HUES64 (cell line): ENCODE measurements around the gene CSNK2B. TPM values are rescaled to one million over a fixed set of nuclear protein-coding genes. Genes with fewer than 3 reads are reported as not detected.

Experiments
- H3K27ac ChIP-seq: 2 replicates; pipeline ENCODE4 v1.7.0; 2013; ENCODE audit warnings: low read depth, low read length, inconsistent platforms
- H3K27me3 ChIP-seq: 2 replicates; pipeline ENCODE4 v1.6.1; 2013; ENCODE audit warnings: mild to moderate bottlenecking, low read length; ENCODE audit not compliant: insufficient read depth
- H3K36me3 ChIP-seq: 2 replicates; pipeline ENCODE4 v1.6.1; 2013; ENCODE audit warnings: mild to moderate bottlenecking, low read length; ENCODE audit not compliant: insufficient read depth
- H3K4me1 ChIP-seq: 2 replicates; pipeline ENCODE4 v1.6.1; 2013; ENCODE audit warnings: mild to moderate bottlenecking, low read length, moderate library complexity; ENCODE audit not compliant: insufficient read depth
- H3K4me3 ChIP-seq: 2 replicates; pipeline ENCODE4 v1.5.1; 2013; ENCODE audit warnings: mild to moderate bottlenecking, low read length, moderate library complexity
- H3K9ac ChIP-seq: 2 replicates; pipeline ENCODE4 v1.6.1; 2013; ENCODE audit warnings: mild to moderate bottlenecking, low read depth, low read length
- H3K9me3 ChIP-seq: 2 replicates; pipeline ENCODE4 v1.6.1; 2013; ENCODE audit warnings: low read depth, low read length; ENCODE audit not compliant: insufficient read depth
- WGBS: fragments of 150-250, 120-280 bp; methylation state at CpG from one replicate; pipeline ENCODE4 v1.1.7; 2013; ENCODE audit warnings: missing lambda C conversion rate; 5-methylcytosine and 5-hydroxymethylcytosine counted together
- polyA plus RNA-seq, 2 experiments: library from polyadenylated mRNA; stranded (reverse); fragments of 50-300 nt; gene quantifications; one replicate each; pipeline ENCODE4 v1.2.3, GENCODE V29; 2013

CSNK2B gene
- polyA plus RNA-seq (2013, experiment 1 of 2) = 191 TPM
- 201 TPM for polyA plus RNA-seq (2013, experiment 2 of 2)

DNA sequence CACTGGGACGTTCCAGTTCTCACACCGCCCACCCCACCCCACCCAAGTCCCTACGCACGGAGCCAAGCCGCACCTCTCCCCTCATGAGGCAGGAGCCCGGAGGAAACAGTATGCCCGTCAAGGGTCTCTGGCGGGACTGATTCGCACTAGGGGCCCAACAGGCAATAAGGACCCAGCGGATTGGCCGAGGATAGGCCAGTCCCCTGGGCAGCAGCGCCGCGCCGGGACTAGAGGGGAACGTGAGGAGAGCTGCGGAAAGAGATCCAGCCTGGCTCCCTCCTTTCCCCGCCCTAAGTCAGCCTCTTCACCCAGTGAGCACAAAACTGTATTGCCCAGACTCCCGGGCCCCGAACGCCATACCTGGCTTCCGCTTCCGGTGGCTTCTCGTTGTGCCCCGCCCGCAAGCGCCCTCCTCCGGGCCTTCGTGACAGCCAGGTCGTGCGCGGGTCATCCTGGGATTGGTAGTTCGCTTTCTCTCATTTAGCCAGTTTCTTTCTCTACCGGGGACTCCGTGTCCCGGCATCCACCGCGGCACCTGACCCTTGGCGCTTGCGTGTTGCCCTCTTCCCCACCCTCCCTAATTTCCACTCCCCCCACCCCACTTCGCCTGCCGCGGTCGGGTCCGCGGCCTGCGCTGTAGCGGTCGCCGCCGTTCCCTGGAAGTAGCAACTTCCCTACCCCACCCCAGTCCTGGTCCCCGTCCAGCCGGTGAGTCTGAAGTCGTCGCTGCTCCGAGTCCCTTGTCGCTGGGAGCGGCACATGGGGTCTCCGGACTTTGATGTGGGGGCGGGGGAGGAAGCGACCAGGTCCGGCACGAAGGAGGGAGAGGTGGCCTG is at the start of gene CSNK2B:
Gene CSNK2B (plus strand): TSS at position 580 of the 836 bp plus-strand sequence. CDS start 752 bp downstream, outside the sequence.
- no peaks in the 10 kb centered on the region for H3K9me3 ChIP-seq
- H3K4me3 ChIP-seq = peak within 1 kb of the TSS; percentile 96
- WGBS = under 1% methylated on average over 63 of the region's 63 CpGs
- peak within 1 kb of the TSS; percentile 99 for H3K27ac ChIP-seq
- peaks cover 65% of the 10 kb centered on the region for H3K36me3 ChIP-seq
- H3K4me1 ChIP-seq = peaks cover 16% of the 10 kb centered on the region
- H3K27me3 ChIP-seq = no peaks in the 10 kb centered on the region
- H3K9ac ChIP-seq = peak within 1 kb of the TSS; percentile 96

DNA sequence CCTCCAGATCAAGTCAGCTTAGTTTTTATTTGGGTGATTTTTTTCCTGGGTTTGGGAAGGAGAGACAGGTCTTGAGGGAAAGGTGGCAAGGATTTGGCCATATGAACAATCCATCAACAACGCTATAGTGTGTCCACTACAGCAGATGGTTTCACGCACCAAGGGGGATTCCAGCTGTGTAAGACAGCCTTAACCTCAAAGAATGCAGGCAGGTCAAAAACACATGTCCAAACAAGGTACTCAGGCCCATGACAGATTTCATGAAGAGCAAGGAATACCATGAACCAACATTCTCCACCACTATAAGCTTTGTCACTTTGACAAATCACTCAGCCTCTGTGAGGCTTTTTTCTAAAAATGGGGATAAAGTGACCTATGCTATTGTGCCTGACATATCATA is 48.9 kb upstream of the CSNK2B start:
- H3K9ac ChIP-seq = no peak overlapping the region
- peaks cover 7% of the 10 kb centered on the region for H3K36me3 ChIP-seq
- H3K4me1 ChIP-seq = peaks cover 15% of the 10 kb centered on the region; the same call in 1 of the 2 replicates
- no peaks in the 10 kb centered on the region for H3K9me3 ChIP-seq
- no peaks in the 10 kb centered on the region for H3K27me3 ChIP-seq
- H3K27ac ChIP-seq = no peak overlapping the region
- 91% methylated on average over 2 of the region's 2 CpGs for WGBS
- no peak overlapping the region for H3K4me3 ChIP-seq

DNA sequence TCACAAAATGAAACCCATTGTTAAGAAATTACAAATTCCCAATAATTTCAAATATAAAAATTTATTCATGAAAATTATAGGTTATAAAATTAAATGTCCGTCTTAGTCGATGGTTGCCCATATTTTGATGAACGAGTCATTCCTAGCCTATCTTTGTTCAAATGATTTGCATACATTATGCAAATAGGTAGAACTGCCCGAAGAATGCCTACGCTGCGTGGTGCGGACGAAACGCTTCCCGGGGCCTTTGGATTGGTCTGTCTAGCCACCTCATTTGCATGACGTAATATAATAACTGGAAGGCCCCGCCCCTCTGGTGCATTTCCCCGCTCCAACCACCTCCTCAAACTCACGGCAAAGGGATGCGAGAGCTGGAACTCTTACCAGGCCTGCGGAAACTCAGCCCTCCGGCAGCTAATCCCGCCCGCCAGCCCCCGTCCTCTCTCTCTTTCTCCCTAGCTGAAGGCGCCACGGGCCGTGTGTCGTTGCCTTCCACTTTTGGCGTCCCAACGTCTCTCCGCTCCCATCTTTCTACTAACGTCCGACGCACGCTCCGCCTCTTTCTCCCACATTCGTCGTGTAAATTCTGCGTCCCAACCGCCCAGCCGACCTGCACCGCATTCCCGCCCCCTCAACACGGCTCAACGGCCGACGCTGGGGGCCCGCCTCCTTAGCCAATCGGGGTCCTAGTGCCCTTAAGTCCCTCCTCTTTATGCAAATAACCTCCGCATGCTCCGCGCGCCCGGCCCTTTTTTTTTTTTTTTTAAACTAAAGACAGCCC is 45.9 kb upstream of the CSNK2B start:
- no peaks in the 10 kb centered on the region for H3K27me3 ChIP-seq
- H3K27ac ChIP-seq = peak overlapping the region; percentile 100
- WGBS = under 1% methylated on average over 50 of the region's 50 CpGs
- peaks cover 36% of the 10 kb centered on the region for H3K36me3 ChIP-seq
- no peaks in the 10 kb centered on the region for H3K9me3 ChIP-seq
- H3K4me3 ChIP-seq = peak overlapping the region; percentile 88
- peaks cover 20% of the 10 kb centered on the region; the same call in 1 of the 2 replicates for H3K4me1 ChIP-seq
- peak overlapping the region; percentile 95 for H3K9ac ChIP-seq

GRCh38 chr6:31620586-31621319 is 45.1 kb upstream of the CSNK2B start, which contains the start of gene PRRC2A:
TSS of gene PRRC2A (plus strand) at chr6:31620715. CDS start at chr6:31622790, 2,075 bp downstream.
- Histone ChIP-seq H3K36me3 (peaks cover 44% of the 10 kb centered on the region), H3K4me3 (peak within 1 kb of the TSS; percentile 94), H3K9ac (peak within 1 kb of the TSS; percentile 97), H3K4me1 (peaks cover 13% of the 10 kb centered on the region; the same call in 1 of the 2 replicates), H3K9me3 (no peaks in the 10 kb centered on the region), H3K27ac (peak within 1 kb of the TSS; percentile 100), H3K27me3 (no peaks in the 10 kb centered on the region)
- WGBS = under 1% methylated on average over 66 of the region's 67 CpGs

GRCh38 chr6:31621320-31621939 is 44.5 kb upstream of the CSNK2B start:
- 6% methylated on average over 15 of the region's 15 CpGs for WGBS
- H3K36me3 ChIP-seq = peaks cover 50% of the 10 kb centered on the region
- peak overlapping the region; percentile 97 for H3K9ac ChIP-seq
- no peaks in the 10 kb centered on the region for H3K9me3 ChIP-seq
- peak overlapping the region; percentile 99 for H3K27ac ChIP-seq
- H3K4me1 ChIP-seq = peaks cover 13% of the 10 kb centered on the region; the same call in 1 of the 2 replicates
- peak overlapping the region; percentile 94 for H3K4me3 ChIP-seq
- H3K27me3 ChIP-seq = no peaks in the 10 kb centered on the region

DNA sequence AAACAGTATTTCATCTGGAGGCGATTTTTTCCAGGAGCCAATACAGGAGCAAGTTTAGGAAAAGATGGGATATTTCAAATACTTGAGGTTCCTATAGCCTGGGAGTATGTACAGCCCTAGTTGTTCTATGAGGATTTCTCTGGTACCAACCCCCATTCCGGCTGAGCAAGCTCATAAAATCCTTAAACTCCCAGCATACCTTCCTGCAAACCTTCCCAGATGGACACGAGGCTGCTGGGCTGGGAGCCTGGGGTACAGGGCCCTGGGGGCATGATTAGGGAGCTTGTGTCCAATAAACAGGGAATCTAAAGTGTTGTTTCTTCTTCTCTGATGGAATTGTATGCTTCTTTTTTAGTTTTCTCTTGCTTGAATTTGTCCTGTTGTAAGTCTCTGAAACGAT is 43.9 kb upstream of the CSNK2B start:
- peaks cover 13% of the 10 kb centered on the region; the same call in 1 of the 2 replicates for H3K4me1 ChIP-seq
- H3K27ac ChIP-seq = peak overlapping the region; percentile 99; the same call in 1 of the 2 replicates
- 34% methylated on average over 4 of the region's 4 CpGs for WGBS
- no peaks in the 10 kb centered on the region for H3K9me3 ChIP-seq
- peaks cover 56% of the 10 kb centered on the region for H3K36me3 ChIP-seq
- H3K27me3 ChIP-seq = no peaks in the 10 kb centered on the region
- peak overlapping the region; percentile 94 for H3K4me3 ChIP-seq
- H3K9ac ChIP-seq = peak overlapping the region; percentile 97

- Histone ChIP-seq H3K27ac (no peak overlapping the region), H3K36me3 (peaks cover 63% of the 10 kb centered on the region), H3K9me3 (no peaks in the 10 kb centered on the region), H3K4me3 (peak overlapping the region; percentile 94; the same call in 1 of the 2 replicates), H3K4me1 (peaks cover 13% of the 10 kb centered on the region; the same call in 1 of the 2 replicates), H3K9ac (peak overlapping the region; percentile 97; the same call in 1 of the 2 replicates), H3K27me3 (no peaks in the 10 kb centered on the region)
- 90% methylated on average over 10 of the region's 10 CpGs for WGBS
Observed at GRCh38 chr6:31622684-31623091, 43.2 kb upstream of the CSNK2B start.

DNA sequence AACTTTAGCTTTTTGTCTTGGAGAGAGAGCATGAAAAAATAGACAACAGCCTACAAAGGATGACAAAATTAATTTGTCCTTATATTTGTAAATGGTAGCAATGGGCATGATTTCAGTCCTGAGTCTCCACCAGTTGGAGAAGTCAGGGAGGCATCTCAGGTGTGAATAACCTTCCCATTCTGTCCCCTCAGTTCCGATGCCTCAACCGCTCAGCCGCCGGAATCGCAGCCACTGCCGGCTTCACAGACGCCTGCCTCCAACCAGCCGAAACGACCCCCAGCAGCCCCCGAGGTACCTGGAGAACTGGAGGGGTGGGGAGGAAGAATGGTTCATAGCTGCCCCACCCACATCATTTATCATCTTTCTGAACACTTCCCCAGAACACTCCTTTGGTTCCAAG is 41.8 kb upstream of the CSNK2B start:
- Histone ChIP-seq H3K4me3 (no peak overlapping the region), H3K9ac (no peak overlapping the region), H3K27me3 (no peaks in the 10 kb centered on the region), H3K27ac (no peak overlapping the region), H3K36me3 (peaks cover 77% of the 10 kb centered on the region), H3K9me3 (no peaks in the 10 kb centered on the region), H3K4me1 (peaks cover 13% of the 10 kb centered on the region; the same call in 1 of the 2 replicates)
- 94% methylated on average over 8 of the region's 10 CpGs for WGBS

GRCh38 chr6:31626952-31627351 is 38.9 kb upstream of the CSNK2B start:
- 93% methylated on average over 10 of the region's 10 CpGs for WGBS
- peaks cover 99% of the 10 kb centered on the region for H3K36me3 ChIP-seq
- no peaks in the 10 kb centered on the region for H3K27me3 ChIP-seq
- no peaks in the 10 kb centered on the region for H3K9me3 ChIP-seq
- H3K4me1 ChIP-seq = peaks cover 9% of the 10 kb centered on the region; the same call in 1 of the 2 replicates
- no peak overlapping the region for H3K9ac ChIP-seq
- no peak overlapping the region for H3K27ac ChIP-seq
- H3K4me3 ChIP-seq = no peak overlapping the region

DNA sequence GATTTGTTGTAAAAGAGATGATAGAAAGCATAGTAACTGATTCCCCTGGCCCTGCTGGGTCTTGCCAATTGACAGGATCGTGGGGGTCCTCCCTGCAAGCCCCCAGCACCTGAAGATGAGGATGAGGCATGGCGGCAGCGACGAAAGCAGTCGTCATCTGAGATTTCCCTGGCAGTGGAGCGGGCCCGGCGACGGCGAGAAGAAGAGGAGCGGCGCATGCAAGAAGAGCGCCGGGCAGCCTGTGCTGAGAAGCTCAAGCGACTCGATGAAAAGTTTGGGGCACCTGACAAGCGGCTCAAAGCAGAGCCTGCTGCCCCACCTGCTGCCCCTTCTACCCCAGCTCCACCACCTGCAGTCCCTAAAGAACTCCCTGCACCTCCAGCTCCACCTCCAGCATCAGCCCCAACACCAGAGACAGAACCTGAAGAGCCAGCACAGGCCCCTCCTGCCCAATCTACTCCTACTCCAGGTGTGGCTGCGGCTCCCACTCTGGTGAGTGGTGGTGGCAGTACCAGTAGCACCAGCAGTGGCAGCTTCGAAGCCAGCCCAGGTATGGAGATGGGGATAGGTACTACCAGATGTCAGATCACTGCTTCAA is 38.1 kb upstream of the CSNK2B start:
- H3K27me3 ChIP-seq = no peaks in the 10 kb centered on the region
- H3K4me1 ChIP-seq = 0 out of 2 replicates have a peak, but pooled peaks cover 2% of the 10 kb centered on the region
- WGBS = 98% methylated on average over 19 of the region's 19 CpGs
- peaks cover 99% of the 10 kb centered on the region for H3K36me3 ChIP-seq
- no peaks in the 10 kb centered on the region for H3K9me3 ChIP-seq
- no peak overlapping the region for H3K9ac ChIP-seq
- H3K4me3 ChIP-seq = no peak overlapping the region
- no peak overlapping the region for H3K27ac ChIP-seq
